Posterior cingulate gyrus (tissue), 11 donors: ENCODE measurements around the gene PLXNB3.

Source experiments
- DNase-seq, 10 donors: peaks; one replicate each; pipeline versions ENCODE4 v3.0.0 to v3.0.0-alpha.2; 2020 to 2021; ENCODE audit warnings: mixed read lengths in 3 of 10
- intact Hi-C: fragments of 100-400 bp; cut with DNase I; formaldehyde crosslinking; loops from one replicate; pipeline ENCODE4 v1.15.1; 2023

The PLXNB3 gene

DNA sequence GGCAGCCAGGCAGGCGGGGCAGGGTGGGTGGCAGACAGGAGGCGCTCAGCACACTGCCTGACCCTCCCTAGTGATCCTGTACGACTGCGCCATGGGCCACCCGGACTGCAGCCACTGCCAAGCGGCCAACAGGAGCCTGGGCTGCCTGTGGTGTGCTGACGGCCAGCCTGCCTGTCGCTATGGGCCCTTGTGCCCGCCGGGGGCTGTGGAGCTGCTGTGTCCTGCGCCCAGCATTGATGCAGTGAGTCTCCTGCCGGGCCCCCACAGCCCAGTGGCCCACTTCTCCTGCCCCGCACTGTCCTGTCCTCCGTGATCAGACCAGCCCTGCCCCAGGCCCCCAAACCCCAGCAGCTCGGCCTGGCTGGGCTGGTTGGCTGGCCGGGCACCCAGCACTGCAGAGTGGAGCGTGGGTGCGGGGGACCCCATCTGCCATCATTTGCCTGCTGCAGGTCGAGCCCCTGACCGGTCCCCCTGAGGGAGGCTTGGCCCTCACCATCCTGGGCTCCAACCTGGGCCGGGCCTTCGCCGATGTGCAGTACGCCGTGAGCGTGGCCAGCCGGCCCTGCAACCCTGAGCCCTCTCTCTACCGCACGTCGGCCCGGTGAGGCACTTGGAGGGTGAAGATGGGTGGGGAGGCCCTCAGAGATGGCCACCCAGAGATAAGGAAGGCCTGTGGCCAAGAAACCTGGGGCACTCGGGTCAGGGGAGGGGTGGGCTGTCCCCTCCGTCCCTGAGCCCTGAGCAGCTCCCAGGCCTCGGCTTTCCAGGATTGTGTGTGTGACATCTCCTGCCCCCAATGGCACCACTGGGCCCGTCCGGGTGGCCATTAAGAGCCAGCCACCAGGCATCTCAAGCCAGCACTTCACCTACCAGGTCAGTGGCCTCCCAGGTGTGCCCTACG lies 7.6 kb downstream of the PLXNB3 start:
- peak in 4 of 10 donors; percentile 23 to 80 (median 71) for DNase-seq
- intact Hi-C loops, result no loop called here

- DNase-seq, result peak in 6 of 10 donors; percentile 2 to 72 (median 39)
- intact Hi-C loops, result no loop called here
These were observed 8.5 kb downstream of the PLXNB3 start for GRCh38 chrX:153772316-153773217.

GRCh38 chrX:153773218-153773611 lies 9.2 kb downstream of the PLXNB3 start:
- intact Hi-C loops, result no loop called here
- peak in 4 of 10 donors; percentile 8 to 73 (median 67) for DNase-seq

DNA sequence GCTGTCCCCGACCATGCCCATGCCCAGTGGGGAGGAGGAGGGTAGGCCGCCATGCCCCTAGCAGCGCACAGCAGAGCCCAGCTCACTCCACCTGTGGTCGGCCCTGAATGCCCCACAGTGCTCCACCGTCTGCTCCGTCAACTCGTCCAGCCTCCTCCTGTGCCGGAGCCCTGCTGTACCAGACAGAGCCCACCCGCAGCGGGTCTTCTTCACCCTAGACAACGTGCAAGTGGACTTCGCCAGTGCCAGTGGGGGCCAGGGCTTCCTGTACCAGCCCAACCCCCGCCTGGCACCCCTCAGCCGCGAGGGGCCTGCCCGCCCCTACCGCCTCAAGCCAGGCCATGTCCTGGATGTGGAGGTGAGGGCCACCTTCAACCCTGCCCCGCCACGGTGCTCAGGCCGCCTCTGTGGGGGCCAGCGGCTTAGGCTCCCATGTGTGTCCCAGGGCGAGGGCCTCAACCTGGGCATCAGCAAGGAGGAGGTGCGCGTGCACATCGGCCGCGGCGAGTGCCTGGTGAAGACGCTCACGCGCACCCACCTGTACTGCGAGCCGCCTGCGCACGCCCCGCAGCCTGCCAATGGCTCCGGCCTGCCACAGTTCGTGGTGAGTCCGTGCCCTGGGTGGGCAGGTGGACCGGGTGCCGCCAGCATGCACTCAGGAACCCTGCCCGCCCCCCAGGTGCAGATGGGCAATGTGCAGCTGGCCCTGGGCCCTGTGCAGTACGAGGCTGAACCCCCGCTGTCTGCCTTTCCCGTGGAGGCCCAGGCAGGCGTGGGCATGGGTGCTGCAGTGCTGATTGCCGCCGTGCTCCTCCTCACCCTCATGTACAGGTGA lies 9.9 kb downstream of the PLXNB3 start:
- intact Hi-C loops, result no loop called here
- DNase-seq, result peak in 5 of 10 donors; percentile 4 to 83 (median 68)

GRCh38 chrX:153774576-153775292 lies 10.7 kb downstream of the PLXNB3 start:
- intact Hi-C loops, result no loop called here
- peak in 5 of 10 donors; percentile 5 to 77 (median 59) for DNase-seq

DNA sequence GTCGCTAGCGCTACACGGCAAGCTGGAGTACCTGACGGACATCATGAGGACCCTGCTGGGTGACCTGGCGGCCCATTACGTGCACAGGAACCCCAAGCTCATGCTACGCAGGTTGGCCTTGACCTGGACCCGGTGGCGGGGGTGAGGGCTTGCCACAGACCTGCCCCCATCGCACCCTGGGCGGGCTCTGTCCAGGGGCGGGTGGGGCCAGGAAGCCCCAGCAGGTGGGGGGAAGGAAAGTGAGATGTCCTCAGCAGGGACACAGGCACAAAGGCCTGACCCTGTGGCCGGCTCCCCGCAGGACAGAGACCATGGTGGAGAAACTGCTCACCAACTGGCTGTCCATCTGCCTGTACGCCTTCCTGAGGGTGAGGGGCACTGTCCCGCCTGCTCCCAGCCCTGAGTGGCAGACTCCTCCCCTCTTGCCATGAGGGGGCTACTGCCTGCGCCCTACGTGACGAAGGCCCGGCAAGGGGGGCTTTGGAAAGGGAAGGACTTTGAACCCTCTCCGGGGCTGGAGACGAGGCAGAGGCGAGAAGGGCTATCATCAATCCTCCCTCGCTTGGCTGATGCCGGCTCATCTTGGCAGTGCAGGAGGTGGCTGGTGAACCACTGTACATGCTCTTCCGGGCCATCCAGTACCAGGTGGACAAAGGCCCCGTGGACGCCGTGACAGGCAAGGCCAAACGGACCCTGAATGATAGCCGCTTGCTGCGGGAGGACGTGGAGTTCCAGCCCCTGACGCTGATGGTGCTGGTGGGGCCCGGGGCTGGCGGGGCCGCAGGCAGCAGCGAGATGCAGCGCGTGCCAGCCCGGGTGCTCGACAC lies 11.5 kb downstream of the PLXNB3 start:
- intact Hi-C loops, result no loop called here
- DNase-seq, result peak in 6 of 10 donors; percentile 6 to 79 (median 32)

DNA sequence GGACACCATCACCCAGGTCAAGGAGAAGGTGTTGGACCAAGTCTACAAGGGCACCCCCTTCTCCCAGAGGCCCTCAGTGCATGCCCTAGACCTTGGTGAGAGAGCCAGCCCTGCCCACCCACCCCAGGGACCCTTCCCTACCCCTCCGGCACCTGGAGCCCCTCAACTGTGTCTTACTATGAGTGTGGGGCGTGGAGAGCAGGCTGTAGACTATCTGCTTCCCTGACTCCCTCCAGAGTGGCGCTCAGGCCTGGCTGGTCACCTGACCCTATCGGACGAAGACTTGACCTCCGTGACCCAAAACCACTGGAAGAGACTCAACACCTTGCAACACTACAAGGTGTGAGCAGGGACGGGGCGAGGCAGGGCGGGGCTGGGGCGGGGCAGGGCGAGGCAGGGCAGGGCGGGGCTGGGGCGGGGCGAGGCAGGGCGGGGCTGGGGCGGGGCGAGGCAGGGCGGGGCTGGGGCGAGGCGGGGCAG lies 12.1 kb downstream of the PLXNB3 start:
- DNase-seq, result peak in 2 of 10 donors; percentile 3 to 7
- intact Hi-C loops, result no loop called here

DNA sequence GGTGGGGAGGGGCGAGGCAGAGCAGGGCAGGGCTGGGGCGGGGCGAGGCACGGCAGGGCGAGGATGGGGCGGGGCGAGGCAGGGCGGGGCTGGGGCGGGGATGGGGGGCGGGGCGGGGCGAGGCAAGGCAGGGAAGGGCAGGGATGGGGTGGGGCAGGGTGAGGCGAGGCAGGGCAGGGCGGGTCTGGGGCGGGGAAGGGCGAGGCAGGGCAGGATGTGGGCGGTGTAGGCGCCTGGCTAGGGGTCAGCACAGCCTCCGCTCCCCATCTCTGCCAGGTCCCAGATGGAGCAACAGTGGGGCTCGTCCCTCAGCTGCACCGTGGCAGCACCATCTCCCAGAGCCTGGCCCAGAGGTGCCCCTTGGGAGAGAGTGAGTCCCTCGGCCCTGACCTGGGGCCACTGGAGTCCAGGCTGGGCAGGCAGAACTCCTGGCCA lies 12.6 kb downstream of the PLXNB3 start:
- DNase-seq, result peak in 4 of 10 donors; percentile 0 to 64 (median 15)
- intact Hi-C loops, result no loop called here

DNA sequence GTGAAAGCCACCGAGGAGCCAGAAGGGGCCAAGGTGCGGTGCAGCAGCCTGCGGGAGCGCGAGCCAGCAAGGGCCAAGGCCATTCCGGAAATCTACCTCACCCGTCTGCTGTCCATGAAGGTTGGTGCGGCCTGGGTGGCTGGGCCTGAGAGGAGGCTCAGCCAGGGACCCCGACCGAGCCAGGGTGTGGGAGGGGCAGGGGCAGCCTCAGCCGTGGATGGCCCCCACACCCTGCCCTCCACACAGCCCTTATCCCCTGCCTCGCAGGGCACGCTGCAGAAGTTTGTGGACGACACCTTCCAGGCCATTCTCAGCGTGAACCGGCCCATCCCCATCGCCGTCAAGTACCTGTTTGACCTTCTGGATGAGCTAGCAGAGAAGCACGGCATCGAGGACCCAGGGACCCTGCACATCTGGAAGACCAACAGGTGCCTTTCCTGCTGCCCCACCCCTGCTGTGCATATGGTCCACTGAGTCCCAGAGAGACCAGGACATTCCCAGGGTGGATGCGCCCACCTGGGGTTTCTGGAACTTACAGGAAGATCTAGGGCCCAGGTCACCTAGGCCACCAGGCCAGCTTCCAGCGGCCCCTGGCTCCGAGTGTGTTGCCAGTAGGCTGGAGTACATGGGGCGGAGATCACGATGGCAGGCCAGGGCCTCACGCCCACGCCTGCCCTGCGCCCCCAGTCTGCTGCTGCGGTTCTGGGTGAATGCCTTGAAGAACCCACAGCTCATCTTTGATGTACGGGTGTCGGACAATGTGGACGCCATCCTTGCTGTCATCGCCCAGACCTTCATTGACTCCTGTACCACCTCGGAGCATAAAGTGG lies 13.4 kb downstream of the PLXNB3 start:
- intact Hi-C loops, result no loop called here
- DNase-seq, result peak in 5 of 10 donors; percentile 3 to 80 (median 44)

DNA sequence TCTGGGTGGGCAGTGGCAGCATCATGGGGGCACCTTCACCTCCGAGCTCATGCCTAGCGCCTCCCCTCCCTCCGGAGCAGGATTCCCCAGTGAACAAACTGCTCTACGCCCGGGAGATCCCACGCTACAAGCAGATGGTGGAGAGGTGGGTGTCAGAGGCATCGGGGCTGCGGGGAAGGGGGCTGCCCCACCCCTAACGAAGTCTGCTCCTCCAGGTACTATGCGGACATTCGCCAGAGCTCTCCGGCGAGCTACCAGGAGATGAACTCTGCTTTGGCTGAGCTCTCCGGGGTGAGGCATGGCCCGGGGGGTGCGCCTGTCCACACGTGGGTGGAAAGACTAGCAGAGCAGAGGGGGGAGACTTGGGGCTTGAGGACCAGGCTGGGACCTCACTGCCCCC lies 14.1 kb downstream of the PLXNB3 start:
- DNase-seq, result peak in 4 of 10 donors; percentile 1 to 75 (median 62)
- intact Hi-C loops, result no loop called here

- intact Hi-C loops, result no loop called here
- peak in 4 of 10 donors; percentile 7 to 83 (median 66) for DNase-seq
These were observed 14.6 kb downstream of the PLXNB3 start for GRCh38 chrX:153778684-153779101.

DNA sequence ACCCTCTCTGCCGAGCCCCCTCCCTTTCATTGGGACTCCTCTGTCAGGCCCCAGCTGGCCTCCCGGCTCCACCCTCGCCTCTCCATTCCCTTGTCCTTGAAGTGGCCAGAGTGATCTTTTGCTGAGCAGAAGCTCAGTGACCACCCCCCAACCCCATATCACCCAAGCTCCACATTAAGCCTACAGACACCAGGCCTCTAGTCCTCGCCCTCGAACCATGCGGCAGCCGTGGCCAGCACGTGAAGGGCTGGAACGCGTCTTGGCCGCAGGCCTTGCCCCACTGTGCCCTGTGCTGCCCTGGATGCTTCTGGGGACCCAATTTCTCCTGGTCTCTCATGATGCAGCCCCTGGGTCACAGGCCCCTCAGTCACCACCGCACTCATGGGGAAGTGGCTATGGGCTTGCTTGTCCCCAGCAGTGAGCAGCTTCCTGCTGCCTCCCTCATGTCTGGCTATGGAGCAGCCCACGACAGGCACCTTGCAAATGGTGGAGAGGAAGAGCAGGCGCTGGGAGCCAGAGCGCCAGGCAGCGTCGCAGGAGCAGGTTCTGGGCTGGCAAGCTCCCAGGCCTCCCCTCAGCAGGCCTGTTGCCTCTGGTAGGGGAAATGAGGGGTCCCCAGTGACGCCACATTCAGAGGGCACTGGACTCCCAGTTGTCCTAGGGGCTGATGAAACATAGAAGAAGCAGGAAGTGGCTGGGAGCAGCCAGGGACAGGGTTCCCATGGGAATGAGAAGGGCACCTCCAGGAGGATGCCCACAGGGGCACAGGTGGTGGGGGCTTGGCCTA lies 16.0 kb downstream of the PLXNB3 start:
- intact Hi-C loops, result no loop called here
- peak in 3 of 10 donors; percentile 13 to 78 (median 76) for DNase-seq

GRCh38 chrX:153780678-153781427 lies 16.8 kb downstream of the PLXNB3 start, which contains the start of gene SRPK3:
Gene SRPK3, plus strand, starts transcription at chrX:153781041. Its CDS starts 46 bp downstream, at chrX:153781087.
- intact Hi-C loops, result no loop called here
- peak in 2 of 10 donors; percentile 25 to 62 for DNase-seq

DNA sequence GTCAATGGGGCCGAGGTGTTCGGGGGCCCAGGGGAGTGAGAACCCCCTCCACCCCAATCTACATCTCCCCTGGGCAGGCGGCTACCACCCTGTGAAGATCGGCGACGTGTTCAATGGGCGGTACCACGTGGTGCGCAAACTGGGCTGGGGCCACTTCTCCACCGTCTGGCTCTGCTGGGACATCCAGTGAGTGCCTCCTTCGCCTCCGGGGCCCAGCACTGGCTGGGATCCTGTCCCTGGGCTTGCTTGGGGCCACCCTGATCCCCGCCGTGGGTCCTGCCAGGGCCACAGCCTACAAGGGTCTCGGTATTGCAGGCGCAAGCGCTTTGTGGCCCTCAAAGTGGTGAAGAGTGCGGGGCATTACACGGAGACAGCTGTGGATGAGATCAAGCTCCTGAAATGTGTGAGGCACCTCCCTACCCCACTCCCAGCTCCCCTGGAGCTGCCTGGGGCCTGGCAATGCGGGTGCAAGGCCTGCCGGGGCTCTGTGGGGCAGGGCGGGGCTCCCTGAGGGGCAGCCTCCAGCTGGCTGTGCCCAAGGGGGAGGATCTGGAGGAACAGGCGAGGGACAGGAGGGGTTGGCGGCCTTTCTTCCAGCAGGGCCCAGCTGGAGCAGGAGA lies 17.5 kb downstream of the PLXNB3 start:
- intact Hi-C loops, result no loop called here
- peak in 2 of 10 donors; percentile 24 to 39 for DNase-seq

GRCh38 chrX:153782313-153782712 lies 18.3 kb downstream of the PLXNB3 start:
- intact Hi-C loops, result no loop called here
- DNase-seq, result peak in 3 of 10 donors; percentile 29 to 40 (median 38)
